RKO (cell line): ENCODE data around the gene SIRT3.
"Not testable (repeated sequence)": the region's sequence is repeated elsewhere in the genome, so short reads cannot be mapped to it uniquely, and the experiment has no call there.

Experiments
- DNase-seq: peaks from one replicate; pipeline ENCODE4 v3.0.0-alpha.2; 2016; ENCODE audit warnings: low spot score

Gene SIRT3

DNA sequence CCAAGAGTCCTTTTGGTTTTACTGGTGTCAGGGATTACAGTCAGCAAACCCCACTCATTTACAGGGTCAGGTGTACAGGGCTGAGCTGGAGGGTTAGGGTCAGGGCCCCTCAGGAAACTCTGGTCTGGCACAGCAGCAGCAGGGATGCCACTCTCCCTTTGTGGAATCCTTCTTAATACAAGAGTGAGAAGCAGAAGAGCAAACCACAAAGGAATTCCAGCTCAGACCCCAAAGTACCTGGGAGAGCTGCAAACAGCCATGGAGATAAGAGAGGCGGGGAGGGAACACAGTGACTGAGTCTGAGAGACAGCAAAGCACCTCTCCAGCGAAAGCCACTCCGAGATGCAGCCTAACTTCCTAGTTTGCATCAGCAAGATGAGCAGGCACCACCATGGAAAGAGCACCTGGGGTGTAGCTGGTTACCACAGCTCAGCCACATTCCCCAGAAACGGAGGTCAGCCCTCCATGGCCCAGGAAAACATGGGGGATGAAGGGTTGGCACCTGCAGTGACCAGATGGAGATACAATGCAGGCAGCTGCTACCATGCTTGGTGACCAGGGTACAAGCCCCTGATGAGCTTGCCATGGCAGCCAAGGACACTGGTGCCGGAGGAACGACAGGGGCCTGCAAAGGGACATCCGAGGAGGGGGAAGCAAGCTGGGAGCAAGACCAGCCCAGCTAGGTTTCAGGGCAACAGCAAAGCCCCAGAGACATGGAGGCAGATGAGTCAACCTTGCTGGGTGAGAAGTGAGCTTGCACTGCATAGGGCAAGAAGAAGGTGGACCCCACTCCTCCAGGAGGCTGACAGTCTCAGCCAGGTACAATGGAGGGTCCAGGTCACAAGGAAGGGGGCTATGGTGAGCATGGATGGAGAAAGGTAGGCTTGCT, 32.8 kb downstream of the SIRT3 start:
- DNase-seq, result no peak

DNA sequence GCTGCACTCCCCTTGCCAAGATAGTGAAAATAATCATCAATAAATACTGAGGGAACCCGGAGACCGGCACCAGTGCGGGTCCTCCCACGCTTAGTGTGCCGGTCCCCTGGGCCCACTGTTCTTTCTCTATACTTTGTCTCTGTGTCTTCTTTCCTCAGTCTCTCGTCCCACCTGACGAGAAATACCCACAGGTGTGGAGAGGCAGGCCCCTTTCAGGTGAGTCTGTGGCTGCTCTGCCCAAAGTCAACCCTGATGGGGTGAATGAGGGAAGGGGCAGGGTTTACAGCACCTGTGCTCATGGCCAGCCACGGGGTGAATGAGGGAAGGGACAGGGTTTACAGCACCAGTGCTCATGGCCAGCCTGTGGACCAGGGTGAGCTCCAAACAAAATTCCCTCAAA, 33.7 kb downstream of the SIRT3 start:
- no peak for DNase-seq

DNA sequence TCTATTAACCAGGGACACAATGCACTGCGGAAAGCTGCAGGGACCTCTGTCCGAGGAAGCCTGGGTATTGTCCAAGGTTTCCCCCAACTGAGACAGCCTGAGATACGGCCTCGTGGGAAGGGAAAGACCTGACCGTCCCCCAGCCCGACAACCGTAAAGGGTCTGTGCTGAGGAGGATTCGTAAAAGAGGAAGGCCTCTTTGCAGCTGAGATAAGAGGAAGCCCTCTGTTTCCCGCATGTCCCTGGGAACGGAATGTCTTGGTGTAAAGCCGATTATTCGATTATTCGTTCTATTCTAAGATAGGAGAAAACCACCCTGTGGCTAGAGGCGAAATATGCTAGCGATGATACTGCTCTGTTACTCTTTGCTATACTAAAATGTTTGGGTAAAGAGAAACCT, 34.2 kb downstream of the SIRT3 start:
- DNase-seq, result no peak

DNA sequence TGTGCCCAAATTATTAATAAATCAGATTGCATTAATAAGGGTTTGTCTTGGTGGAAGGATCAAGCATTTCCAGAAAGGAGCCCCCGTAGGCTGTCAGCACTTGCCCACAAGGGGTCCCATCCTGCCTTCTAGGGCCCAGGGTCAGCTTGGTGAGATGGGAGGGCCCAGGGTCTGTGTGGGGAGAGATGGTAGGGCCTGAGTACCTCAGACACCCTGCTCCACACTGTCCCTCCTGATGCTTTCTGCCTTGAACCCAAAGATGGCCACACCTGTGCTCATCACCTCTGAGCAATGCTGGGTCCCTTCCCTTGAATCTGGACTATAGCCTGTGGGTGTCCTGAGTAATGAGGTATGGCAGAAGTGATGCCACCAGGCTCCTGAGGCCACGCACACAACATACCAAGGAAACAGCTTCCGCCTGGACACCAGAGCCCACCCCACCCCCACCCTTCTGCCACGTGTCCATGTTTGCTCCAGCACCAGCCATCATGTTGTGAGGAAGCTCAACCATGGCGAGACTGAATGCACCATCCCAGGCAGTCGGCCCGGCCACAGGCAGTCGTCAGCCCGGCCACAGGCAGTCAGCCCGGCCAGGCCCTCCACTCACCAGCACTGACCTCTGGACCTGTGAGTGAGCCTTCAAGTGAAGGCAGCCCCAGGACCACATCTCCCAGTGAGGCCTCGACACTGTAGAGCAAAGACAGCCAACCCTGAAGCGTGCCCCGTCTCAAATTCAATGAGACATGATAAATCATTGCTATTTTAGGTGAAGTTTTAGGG, 35.7 kb downstream of the SIRT3 start:
- no peak for DNase-seq

DNA sequence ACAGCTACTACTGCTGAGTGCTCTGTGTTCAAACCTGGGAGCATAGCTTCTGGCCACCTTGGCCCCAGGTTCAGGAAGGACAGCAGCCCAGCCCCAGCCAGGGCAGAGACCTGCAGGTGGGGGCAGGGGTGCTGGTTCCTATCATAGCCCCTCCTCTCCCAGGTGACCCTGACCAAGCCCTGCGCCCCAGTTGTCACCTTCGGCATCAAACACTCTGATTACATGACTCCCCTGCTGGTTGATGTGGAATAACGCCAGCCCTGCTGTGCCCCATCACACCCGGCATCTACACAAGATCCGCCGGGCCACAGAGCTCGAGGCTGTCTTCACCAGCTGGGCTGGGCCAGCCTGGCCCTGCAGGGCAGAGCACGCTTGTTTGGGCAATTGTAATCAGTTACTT, 36.4 kb downstream of the SIRT3 start:
- DNase-seq, result no peak

DNA sequence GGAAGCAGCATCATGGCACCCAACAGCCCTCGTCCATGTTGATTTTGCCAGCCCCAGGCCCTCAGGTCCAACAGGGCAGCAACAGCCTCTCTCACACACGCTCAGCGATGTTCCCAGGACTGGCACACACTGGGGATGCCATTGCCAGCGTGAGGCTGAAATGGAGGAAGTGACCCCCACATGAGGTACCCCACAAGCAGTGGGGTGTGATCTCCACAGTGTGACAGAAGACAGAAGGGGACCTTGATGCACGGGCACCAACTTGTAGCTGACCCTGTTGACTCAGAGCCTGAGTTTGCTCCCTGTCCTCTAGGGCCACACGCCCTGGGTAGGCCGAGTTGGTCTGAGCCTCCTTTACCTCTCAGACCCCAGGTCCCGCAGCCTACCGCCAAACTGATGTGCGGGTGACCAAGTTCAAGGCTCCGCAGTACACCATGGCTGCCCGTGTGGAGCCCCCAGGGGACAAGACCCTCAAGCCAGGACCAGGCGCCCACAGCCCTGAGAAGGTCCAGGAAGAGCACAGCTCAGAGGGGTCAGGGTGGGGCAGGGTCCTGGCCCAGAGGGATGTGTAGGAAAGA, 37.0 kb downstream of the SIRT3 start:
- no peak for DNase-seq

DNA sequence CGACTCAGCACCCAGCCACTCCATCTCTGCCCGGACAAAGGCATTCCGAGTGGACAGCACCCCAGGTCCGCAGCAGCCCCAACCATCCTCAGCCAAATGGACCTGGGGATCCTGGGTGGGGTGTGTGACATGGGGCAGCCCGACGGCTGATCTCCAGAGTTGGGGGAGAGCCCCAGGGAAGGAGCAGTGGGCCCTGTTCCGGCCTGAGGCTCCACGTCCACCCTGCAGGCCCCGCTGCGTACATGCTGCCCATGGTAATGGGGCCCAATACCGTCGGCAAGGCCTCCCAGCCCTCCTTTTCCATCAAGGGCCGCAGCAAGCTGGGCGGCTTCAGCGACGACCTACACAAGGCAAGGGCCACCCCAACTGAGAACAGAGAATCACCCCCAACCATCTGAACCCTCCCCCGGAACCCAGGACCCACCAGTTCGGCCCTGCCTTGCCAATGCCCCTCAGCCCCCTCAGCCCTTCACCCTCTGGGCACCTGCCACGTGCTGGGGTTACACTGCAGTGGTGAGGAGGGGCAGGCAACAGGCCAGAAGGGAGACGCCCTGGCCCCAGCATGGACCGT, 37.8 kb downstream of the SIRT3 start:
- no peak for DNase-seq

DNA sequence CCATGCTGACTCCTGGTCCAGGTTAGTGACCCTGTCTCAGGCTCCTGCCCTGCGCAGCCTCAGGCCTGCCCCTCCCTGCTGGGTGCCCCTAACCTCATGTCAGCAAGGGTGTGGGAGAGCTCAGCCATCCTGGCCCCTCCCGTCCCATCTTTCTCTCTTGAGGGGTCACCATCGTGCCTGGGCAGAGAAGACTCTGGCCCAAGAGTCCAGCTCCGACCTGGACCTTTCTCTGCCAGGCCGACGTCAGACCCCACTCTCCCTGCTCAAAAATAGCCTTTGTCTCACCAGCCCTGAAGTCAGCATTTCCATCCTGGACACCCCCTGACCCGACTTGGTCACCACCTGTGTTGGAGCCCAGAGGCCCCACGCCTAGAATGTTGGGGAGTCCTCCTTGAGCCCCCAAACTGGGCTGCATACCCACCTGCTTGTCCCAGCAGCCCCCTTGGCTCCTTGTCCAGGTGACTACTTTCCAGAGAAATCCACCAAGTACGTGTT, 38.4 kb downstream of the SIRT3 start:
- DNase-seq, result no peak

DNA sequence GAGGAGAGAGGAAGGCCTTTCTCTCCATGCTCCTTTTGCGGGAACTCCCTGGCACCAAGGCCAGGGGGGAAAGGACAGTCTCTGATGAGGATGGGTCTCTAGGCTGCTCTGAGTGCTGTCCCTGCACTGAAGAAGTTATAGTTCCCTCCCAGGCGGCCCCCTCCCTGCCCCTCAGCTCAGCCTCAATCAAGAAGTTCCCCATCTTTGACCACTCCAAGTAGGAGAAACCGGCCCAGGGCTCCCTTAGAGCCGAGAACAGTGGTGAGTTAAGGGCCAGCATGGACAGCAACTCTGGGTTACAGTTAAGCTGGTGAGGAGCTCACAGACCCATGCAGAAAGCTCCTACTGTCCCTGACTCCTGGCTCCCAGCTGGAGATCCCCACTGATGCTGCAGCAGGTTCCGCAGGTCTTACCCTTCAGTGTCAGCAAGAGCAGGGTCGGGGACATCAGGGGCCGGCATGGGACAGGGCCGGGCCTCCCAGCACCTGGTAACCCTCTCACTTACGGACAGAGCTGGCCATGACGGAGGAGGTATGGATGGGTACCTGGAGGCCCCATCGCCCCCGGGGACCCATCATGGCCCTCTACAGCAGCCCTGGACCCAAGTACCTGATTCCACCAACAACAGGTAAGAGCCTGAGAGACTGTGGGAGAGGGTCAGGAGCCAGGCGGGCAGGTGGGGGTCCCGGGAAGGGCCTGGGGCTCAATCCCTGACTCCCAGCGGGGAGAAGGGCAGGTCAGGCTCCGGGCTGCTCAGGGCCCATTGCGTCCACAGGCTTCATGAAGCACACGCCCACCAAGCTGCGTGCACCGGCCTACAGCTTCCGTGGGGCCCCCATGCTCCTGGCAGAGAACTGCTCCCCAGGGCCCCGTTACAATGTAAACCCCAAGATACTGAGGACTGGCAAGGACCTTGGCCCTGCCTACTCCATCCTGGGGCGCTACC, 39.1 kb downstream of the SIRT3 start:
- DNase-seq, result no peak

DNA sequence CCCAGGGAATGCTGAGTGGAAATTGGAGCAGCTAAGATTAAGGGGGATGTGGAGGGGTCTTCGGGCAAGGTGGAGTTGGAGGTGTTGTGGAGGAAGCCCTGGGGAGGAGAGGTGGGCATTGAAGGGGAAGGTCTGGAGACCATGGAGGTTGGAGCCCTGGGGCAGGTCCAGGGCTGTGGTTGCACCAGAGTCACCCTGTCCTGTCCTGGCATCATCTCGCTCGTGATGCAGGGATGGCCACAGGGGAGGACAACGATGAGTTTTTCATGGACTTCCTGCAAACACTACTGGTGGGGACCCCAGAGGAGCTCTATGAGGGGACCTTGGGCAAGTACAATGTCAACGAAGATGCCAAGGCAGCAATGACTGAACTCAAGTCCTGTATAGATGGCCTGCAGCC, 42.7 kb downstream of the SIRT3 start:
- not testable (repeated sequence) for DNase-seq

DNA sequence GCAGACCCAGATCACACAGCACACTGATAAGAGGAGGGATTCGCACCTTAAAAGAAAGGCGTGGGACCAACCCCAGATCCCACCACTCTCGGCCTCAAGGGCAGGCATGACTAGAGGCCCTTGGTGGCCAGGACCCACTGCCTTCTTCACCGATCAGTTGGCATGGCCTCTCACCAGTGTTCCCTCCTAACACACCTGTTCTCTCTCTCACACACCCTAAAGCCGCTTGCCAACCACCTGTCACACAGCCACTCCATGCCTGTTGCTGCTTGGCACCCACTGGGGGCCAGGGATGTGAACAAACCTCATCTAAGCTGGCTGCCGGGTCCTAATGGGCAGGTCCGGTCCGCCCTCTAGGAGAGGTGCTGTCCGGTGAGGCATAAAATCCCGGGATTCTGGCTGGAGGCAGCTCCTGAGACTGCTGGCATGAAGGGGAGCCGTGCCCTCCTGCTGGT, 43.4 kb downstream of the SIRT3 start, which contains the start of gene SCGB1C1:
Gene SCGB1C1 (plus strand): TSS at position 405 of the 455 bp plus-strand sequence. CDS start 22 bp downstream, at position 427.
- DNase-seq, result not testable (repeated sequence)

DNA sequence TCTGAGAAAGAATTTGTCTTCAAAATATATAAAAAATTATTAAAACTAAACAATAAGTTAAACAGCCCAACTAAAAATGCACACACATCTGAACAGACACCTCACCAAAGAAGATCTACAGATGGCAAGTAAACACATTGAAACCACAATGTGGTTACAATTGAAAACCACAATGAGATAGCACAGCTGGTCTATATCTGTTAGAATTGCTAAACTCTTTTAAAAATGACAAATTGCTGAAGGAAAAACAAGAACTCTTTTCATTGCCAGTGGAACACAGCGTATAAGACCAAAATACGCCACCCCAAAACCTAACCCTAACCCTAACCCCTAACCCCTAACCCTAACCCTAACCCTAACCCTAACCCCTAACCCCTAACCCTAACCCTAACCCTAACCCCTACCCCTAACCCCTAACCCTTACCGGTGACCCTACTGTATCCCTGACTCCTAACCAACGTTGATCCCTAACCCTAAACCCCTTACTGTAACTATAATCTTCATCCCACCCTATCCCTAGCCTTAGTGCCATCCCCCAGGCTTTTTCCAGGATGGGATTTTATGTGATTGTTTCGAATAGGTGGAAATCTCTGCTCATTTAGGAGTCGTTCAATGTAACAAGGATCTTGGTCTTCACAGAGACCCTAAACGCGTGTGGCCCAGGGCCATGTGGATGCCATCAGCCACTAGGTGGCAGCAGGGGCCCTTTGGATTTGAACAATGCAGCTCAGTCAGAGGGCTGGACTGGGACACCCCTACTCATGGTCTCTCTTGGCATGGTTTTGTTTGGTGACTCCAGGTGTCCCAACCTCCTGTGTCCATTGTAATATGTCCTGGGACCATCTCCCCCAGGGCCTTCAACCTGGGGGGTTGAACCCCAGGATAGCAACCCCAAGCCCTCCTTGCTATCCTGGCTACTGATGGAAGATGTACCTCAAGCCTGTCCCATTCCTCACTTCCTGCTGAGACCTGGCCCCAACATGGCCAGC, 44.4 kb downstream of the SIRT3 start:
- not testable (repeated sequence) for DNase-seq

DNA sequence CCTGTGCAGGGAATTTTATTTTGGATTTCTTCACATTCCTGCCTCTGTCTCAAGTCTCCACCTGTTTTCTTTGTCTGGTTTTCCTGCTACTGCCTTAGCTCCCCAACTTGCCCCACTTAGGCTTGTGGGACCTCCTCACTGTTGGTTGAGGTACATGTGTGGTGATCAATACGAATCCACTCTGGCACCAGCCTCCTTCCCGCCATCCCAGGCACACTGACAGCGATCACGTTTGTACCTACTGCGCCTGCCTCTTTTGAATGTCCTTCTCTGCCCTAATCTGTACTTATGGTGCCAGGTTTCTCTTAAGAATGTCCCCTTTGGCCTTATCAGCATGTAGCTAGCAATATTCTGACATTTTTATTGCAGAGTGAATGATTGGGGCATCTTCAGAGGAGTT, 45.6 kb downstream of the SIRT3 start:
- DNase-seq, result not testable (repeated sequence)

DNA sequence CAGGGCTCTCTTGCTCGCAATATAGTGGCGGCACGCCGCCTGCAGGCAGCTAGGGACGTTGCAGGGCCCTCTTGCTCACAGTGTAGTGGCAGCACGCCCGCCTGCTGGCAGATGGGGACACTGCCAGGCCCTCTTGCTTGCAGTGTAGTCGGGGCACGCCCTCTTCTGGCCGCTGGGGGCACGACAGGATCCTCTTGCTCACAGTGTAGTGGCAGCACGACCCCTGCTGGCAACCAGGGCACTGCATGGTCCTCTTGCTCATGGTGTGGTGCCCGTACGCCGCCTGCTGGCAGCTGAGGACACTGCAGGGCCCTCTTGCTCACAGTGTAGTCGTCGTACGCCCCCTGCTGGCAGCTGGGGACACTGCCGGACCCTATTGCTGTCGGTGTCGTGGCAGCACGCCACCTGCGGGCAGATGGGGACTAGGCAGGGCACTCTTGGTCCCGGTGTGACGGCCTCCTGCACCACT, 46.3 kb downstream of the SIRT3 start:
- DNase-seq, result not testable (repeated sequence)

DNA sequence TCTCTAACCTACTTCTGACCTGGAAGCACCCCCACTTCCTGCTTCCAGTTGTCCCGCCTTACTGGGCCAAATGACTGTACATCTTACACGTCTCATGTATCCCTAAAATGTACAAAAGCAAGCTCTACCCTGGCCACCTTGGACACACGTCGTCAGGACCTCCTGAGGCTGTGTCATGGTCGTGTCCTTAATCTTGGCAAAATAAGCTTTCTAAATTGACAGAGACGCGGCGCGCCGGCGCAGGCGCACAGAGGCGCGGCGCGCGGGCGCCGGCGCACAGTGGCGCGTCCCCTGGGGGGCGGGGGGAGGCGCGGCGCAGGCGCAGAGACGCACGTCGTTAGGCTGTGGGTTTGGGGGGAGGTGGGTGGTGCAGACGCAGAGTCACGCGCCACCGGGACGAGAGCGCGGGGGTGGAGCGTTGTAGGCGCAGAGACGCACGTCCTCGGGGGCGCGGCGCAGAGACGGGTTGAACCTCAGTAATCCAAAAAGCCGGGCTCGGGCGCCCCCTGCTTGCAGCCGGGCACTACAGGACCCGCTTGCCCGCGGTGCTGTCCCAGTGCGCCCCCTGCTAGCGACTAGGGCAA, 46.9 kb downstream of the SIRT3 start:
- DNase-seq, result not testable (repeated sequence)

DNA sequence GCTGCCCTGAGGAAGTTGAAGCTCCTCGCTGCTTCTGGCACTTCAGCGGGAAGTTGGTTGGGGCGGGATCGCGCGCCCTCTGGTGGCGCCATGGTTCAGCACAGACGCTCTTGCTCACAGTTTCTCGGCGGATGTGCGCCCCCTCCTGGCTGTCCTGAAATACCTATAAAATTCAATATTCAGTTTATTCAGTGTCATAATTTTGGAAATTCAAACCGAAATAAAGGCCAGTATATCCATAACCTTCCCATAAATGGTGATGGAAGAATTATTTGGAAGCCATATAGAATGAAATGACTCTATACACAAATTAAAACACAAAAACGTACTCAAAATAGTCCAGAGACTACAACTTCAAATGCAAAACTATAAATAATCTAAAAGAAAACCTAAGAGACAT, 55.9 kb downstream of the SIRT3 start:
- DNase-seq, result not testable (repeated sequence)
